Kidney epithelial cell (primary cell): ENCODE measurements around the gene FRG2B. TPM values are rescaled to one million over a fixed set of nuclear protein-coding genes. Genes with fewer than 3 reads are reported as not detected.
"Not testable (repeated sequence)": the region's sequence is repeated elsewhere in the genome, so short reads cannot be mapped to it uniquely, and the experiment has no call there.

ENCODE experiments used
- DNase-seq: peaks from one replicate; pipeline ENCODE4 v3.0.0-alpha.2; 2010; ENCODE audit warnings: low read depth
- H3K27me3 ChIP-seq: 2 replicates; pipeline ENCODE4 v1.6.0; 2011; ENCODE audit warnings: low read length; ENCODE audit not compliant: control insufficient read depth, insufficient read depth
- H3K36me3 ChIP-seq: 2 replicates; pipeline ENCODE4 v1.5.1; 2011; ENCODE audit warnings: low read length; ENCODE audit not compliant: control insufficient read depth, insufficient read depth
- H3K4me3 ChIP-seq: 2 replicates; pipeline ENCODE4 v1.5.1; 2011; ENCODE audit warnings: low read depth, mild to moderate bottlenecking, control low read depth, low read length
- CTCF ChIP-seq: IDR thresholded peaks from 2 replicates; pipeline ENCODE4 v1.5.1; 2011; ENCODE audit warnings: mild to moderate bottlenecking, moderate library complexity, low read length, control low read depth, inconsistent platforms; ENCODE audit not compliant: insufficient read depth, poor library complexity, severe bottlenecking
- total RNA-seq: library from RNA; depleted of rRNA; stranded (reverse); fragments of >200 nt; gene quantifications from 2 replicates; pipeline ENCODE4 v1.2.3, GENCODE V29; 2015

Gene FRG2B
- total RNA-seq, 1 donor from 2014 or later: not detected

GRCh38 chr10:133590226-133590969, 36.2 kb downstream of the FRG2B start:
- H3K27me3 ChIP-seq: no peaks in the 10 kb centered on the region
- TF ChIP-seq CTCF: no peak

GRCh38 chr10:133577037-133577436, 49.6 kb downstream of the FRG2B start:
- not testable (repeated sequence) for H3K27me3 ChIP-seq, DNase-seq, H3K36me3 ChIP-seq, H3K4me3 ChIP-seq

More at GRCh38 chr10:133590226-133590969, 36.2 kb downstream of the FRG2B start:
- Histone ChIP-seq H3K4me3 (no peak overlapping the region), H3K36me3 (no peaks in the 10 kb centered on the region)
- no peak for DNase-seq

Other genes with a start within 250 kb of the FRG2B start
- gene PAOX, start 247.5 kb downstream of the FRG2B start, total RNA-seq: 4.3 and 6.4 TPM in 2 replicates
- 26.7 and 40.3 TPM in 2 replicates for gene MTG1, start 232.6 kb downstream of the FRG2B start, total RNA-seq
- 0.55 and 2.1 TPM in 2 replicates for gene SPRN, start 202.2 kb downstream of the FRG2B start, total RNA-seq
- gene SCART1, start 172.8 kb downstream of the FRG2B start, total RNA-seq: 0.14 TPM in 1 of 2 replicates, not detected in the other
- gene CYP2E1, start 99.4 kb downstream of the FRG2B start, total RNA-seq: 3.0 and 3.1 TPM in 2 replicates
- 0.27 and 0.50 TPM in 2 replicates for gene SYCE1, start 61.2 kb downstream of the FRG2B start, total RNA-seq